ENCODE measurements around the gene ZNF319. TPM values are rescaled to one million over a fixed set of nuclear protein-coding genes. Genes with fewer than 3 reads are reported as not detected.

ZNF319 gene
- total and polyA plus RNA-seq, 2 of the 4 experiments (the other 2 are of a cell fraction) = 0.90 to 6.3 TPM

- Histone ChIP-seq H4K20me1 (ENCODE audit: insufficient read depth, low read length) (no peaks in the 10 kb centered on the region), H4K5ac (ENCODE audit: low read depth, low read length) (no peak overlapping the region), H2BK15ac (ENCODE audit: low read depth, low read length) (no peak overlapping the region), H2BK20ac (ENCODE audit: low read depth, low read length) (no peak overlapping the region), H3K56ac (ENCODE audit: extremely low read depth, insufficient read depth, low read length) (no peak overlapping the region), H4K91ac (ENCODE audit: insufficient read depth, low read depth, low read length) (no peak overlapping the region), H3K79me1 (ENCODE audit: low read depth in 1 of 2, low read length in 2 of 2) (no peaks in the 10 kb centered on the region), H2AK5ac (ENCODE audit: low read depth, low read length) (no peak overlapping the region), H3K27me3 (ENCODE audit: control insufficient read depth, insufficient read depth, low read length) (peaks cover 5% of the 10 kb centered on the region), H4K8ac (ENCODE audit: low read depth in 2 of 2, low read length in 2 of 2) (no peak overlapping the region), H3K4me2 (ENCODE audit: low read depth, low read length) (no peak overlapping the region), H3K4me3 (ENCODE audit: insufficient read depth, low read depth, low read length) (no peak overlapping the region), H2BK120ac (ENCODE audit: low read depth, low read length) (no peak overlapping the region), H3K27ac (ENCODE audit: insufficient read depth, low read length) (no peak overlapping the region), H3K14ac (replicated peaks; ENCODE audit: low read depth, low read length) (no peak overlapping the region), H2AFZ (replicated peaks; ENCODE audit: low read length, poor library complexity) (no peak overlapping the region), H2BK5ac (ENCODE audit: low read depth, low read length, poor library complexity, severe bottlenecking) (no peak overlapping the region), H2AK9ac (replicated peaks; ENCODE audit: low read depth, low read length, poor library complexity) (no peak overlapping the region), H3K9me3 (ENCODE audit: control insufficient read depth, insufficient read depth, low read length) (no peaks in the 10 kb centered on the region), H3K18ac (ENCODE audit: low read depth, low read length) (no peak overlapping the region), H3K36me3 (ENCODE audit: control insufficient read depth, insufficient read depth, low read length) (no peaks in the 10 kb centered on the region), H3K23ac (ENCODE audit: low read depth, low read length) (no peak overlapping the region), H3K4me1 (ENCODE audit: control insufficient read depth, insufficient read depth, low read length) (no peaks in the 10 kb centered on the region), H3K9ac (ENCODE audit: low read depth, low read length) (no peak overlapping the region), H3K4ac (ENCODE audit: low read depth, low read length) (no peak overlapping the region), H3K9me1 (ENCODE audit: insufficient read depth, low read length) (no peaks in the 10 kb centered on the region)
- dilution Hi-C loops (cut with HindIII; ENCODE audit: low sequenced_read_pairs, unreplicated experiment) (no loop called here), in situ Hi-C loops (cut with MboI; ENCODE audit: low sequenced_read_pairs) (no loop called here), intact Hi-C loops (cut with micrococcal nuclease) (no loop called here)
- CTCF ChIA-PET = no interaction called here
- no peak for ATAC-seq (ENCODE audit: low read depth)
- TF ChIP-seq MAFK (IDR thresholded peaks at IDR 0.05; ENCODE audit: low read depth, low read length) (no peak), RCOR1 (IDR thresholded peaks at IDR 0.05; ENCODE audit: insufficient replicate concordance, low read length) (no peak), MXI1 (IDR thresholded peaks at IDR 0.05; ENCODE audit: borderline replicate concordance, low read depth, low read length) (no peak), CTCF (conservative IDR thresholded peaks at IDR 0.05; ENCODE audit: low read depth, low read length) (no peak), MAZ (IDR thresholded peaks at IDR 0.05; ENCODE audit: borderline replicate concordance, low read depth, low read length) (no peak), FOS (IDR thresholded peaks at IDR 0.05; ENCODE audit: low read depth, low read length) (no peak), RAD21 (IDR thresholded peaks at IDR 0.05; ENCODE audit: low read length) (no peak), RFX5 (IDR thresholded peaks at IDR 0.05; ENCODE audit: low read depth, low read length) (no peak), NFE2L2 (IDR thresholded peaks at IDR 0.05; ENCODE audit: low read depth, low read length) (no peak), BHLHE40 (IDR thresholded peaks at IDR 0.05; ENCODE audit: low read depth, low read length) (no peak), CHD1 (IDR thresholded peaks at IDR 0.05; ENCODE audit: low read depth, low read length) (no peak), ELK1 (IDR thresholded peaks at IDR 0.05; ENCODE audit: borderline replicate concordance, low read depth, low read length) (no peak), CEBPB (IDR thresholded peaks at IDR 0.05; ENCODE audit: low read depth, low read length) (no peak), SMC3 (IDR thresholded peaks at IDR 0.05; ENCODE audit: low read depth, low read length) (no peak)
- POLR2A ChIA-PET (ENCODE audit: unreplicated experiment) = no interaction called here
- no TSS peak for BruUV-seq (replicated peaks)
- DNase-seq = no peak
- 85% methylated on average over 4 of the region's 9 CpGs; no CpG with 5 or more reads in 1 of the 2 experiments for WGBS, 2 experiments (ENCODE audit: extremely low coverage in 2 of 2, insufficient read length in 1 of 2)
Observed at GRCh38 chr16:58044266-58045019, 44.0 kb upstream of the ZNF319 start.
